CD4-positive, alpha-beta T cell treated with Interleukin-10 for 1 hour (primary cell): ENCODE measurements around the gene SSR1.

ENCODE experiments used
- DNase-seq: peaks from one replicate; pipeline ENCODE4 v3.0.0-alpha.2; 2020

SSR1 gene

DNA sequence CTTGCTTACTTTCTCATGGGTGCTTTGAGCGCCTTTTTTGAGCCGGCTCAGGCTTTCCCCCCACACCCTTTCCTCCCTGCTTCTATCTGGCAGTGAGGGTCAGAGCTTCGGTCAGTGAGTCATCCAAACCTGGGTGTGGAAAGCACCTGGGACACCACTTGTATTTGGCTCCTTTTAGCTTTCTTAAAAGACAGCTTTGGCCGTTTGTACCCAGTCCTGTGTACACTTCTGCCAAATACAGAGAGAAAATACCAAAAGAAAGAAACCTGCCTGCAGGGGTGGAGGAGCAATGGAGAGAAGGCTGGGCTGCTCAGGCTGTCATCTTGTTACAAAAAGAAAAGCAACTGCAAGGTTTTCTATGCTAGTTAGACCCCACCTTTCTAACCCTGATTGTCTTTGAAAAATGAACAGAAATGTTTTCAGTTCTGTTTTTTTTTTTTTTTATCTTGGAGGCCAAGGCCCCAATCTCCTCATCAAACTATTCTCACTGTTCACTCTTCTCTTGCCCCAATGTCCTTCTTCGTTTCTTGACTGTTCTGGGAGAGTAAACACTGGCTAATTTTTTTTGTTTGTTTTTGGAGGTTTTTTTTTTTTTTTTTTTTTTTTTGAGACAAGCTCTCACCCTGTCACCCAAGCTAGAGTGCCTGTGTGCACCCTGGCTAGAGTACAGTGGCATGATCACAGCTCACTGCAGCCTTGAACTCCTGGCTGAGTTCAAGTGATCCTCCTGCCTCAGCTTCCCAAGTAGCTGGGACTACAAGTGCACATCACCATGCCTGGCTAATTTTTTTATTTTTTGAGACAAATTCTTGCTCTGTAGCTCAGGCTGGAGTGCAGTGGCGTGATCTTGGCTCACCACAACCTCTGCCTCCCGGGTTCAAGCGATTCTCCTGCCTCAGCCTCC lies 76.4 kb downstream of the SSR1 start:
- DNase-seq: no peak

DNA sequence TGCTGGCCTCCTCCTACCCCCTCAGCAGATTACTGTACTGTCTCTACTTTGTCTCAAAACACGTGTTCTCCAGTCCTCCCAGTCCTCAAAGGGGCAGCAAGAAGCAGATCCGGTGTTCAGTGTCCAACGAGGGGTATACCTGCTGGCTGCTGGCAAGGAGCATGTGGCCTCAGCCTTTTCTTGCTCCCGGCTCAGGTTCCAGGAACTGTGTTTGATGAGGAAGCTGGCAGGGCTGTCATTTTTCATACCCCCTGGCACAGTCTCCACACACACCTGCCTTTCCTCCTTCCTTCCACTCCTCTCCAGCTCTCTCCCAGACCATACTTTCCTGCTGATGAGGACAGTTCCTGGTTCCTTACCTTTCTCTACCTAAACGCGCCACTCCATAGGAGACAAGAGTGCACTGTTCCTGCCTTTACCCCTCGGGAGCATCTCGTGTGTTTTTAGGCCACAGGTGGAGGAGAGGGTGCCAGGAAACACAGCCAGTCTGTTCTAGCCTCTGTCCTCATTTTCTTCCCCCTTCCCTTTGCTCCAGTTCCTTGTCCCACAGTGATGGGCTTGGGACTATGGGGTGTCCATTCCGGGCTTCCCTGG lies 77.2 kb downstream of the SSR1 start:
- DNase-seq: no peak

DNA sequence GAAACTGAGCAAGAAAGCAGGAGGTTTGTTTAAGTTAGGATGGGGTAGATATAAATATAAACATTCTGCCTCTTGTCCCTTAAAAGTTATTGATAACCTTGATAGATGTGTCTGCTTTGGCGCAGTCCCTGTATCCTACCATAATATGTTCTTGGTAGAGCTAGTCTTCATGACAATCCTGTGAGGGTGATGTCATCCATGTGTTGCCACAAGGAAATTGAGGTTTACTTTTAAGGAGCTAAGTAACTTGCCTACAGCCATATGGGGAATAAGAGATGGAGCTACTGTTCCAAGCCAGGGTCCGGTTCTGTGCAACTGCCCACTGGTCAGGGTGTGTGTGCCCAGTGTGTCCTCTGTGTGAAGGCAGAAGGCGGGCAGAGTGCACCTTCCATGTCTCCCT lies 78.5 kb downstream of the SSR1 start:
- no peak for DNase-seq

DNA sequence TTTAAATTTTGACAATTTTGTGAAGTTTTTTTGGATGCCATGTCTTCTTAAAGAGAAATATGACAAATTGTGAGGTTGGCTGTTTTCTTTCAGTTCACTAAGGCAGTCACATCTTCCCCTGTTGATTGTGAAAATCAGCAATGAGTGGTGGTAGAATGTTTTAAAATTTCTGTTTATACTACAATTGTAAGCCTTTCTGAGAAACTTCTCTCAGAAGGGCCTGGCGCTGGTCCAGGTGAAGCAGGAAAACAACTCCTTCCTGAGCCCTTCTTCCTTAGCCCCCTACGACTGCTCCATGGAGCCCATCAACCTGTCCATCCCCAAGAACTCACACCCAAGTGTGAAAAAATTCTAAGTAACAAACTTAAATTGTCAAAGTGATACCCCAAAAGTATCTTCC lies 80.6 kb downstream of the SSR1 start:
- DNase-seq: no peak

DNA sequence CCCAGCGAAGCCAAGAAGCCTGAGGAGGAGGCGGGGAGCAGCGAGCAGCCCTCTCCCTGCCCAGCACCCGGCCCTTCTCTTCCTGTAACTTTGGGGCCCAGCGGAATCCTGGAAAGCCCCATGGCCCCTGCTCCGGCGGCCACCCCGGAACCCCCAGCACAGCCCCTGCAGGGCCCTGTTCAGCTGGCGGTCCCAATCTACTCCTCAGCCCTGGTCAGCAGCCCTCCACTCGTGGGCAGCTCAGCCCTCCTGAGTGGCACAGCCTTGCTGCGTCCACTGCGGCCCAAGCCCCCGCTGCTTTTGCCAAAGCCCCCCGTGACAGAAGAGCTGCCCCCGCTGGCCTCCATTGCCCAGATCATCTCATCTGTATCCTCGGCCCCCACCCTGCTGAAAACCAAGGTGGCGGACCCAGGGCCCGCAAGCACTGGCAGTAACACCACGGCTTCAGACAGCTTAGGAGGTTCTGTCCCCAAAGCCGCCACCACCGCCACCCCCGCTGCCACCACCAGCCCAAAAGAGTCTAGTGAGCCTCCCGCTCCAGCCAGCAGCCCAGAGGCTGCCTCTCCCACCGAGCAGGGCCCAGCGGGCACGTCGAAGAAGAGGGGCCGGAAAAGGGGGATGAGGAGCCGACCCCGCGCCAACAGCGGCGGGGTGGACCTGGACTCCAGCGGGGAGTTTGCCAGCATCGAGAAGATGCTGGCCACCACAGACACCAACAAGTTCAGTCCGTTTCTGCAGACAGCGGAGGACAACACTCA lies 81.9 kb downstream of the SSR1 start:
- DNase-seq: no peak

DNA sequence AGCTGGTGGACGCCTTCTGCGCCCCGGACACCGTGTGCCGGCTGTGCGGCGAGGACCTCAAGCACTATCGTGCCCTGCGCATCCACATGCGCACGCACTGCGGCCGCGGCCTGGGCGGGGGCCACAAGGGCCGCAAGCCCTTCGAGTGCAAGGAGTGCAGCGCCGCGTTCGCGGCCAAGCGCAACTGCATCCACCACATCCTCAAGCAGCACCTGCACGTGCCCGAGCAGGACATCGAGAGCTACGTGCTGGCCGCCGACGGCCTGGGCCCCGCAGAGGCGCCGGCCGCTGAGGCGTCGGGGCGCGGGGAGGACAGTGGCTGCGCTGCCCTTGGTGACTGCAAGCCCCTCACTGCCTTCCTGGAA lies 82.7 kb downstream of the SSR1 start:
- no peak for DNase-seq

DNA sequence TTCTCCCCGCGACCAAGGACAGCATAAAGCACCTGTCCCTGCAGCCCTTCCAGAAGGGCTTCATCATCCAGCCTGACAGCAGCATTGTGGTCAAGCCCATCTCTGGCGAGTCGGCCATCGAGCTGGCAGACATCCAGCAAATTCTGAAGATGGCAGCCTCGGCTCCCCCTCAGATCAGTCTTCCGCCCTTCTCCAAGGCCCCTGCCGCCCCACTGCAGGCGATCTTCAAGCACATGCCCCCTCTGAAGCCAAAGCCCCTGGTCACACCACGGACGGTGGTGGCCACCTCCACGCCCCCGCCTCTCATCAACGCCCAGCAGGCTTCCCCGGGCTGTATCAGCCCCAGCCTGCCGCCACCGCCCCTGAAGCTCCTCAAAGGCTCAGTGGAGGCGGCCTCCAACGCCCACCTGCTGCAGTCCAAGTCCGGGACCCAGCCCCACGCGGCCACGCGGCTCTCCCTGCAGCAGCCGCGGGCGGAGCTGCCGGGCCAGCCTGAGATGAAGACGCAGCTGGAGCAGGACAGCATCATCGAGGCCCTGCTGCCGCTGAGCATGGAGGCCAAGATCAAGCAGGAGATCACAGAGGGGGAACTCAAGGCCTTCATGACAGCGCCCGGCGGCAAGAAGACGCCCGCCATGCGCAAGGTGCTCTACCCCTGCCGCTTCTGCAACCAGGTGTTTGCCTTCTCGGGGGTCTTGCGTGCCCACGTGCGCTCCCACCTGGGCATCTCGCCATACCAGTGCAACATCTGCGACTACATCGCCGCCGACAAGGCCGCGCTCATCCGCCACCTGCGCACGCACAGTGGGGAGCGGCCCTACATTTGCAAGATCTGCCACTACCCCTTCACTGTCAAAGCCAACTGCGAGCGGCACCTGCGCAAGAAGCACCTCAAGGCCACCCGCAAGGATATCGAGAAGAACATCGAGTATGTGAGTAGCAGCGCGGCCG lies 83.3 kb downstream of the SSR1 start:
- DNase-seq: no peak

DNA sequence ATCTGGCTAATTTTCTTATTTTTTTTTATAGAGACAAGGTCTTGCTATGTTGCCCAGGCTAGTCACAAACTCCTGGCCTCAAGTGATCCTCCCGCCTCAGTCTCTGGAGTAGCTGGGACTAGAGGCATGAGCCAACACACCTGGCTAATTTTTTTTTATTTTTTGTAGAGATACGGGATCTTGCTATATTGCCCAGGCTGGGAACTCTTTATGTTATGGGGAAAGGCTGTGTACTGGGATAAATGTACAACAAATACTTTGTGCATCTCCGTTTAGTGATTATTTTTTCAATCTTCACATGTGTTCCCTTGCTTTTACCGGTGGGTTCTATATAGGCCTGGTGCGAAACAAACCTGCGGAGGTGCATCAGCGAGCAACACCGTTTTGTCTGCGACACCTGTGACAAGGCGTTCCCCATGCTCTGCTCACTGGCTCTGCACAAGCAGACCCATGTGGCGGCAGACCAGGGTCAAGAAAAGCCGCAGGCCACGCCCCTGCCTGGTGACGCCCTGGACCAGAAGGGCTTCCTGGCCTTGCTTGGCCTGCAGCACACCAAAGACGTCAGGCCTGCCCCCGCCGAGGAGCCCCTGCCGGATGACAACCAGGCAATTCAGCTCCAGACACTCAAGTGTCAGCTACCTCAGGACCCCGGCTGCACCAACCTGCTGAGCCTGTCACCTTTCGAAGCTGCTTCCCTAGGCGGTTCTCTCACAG lies 84.2 kb downstream of the SSR1 start:
- no peak for DNase-seq

DNA sequence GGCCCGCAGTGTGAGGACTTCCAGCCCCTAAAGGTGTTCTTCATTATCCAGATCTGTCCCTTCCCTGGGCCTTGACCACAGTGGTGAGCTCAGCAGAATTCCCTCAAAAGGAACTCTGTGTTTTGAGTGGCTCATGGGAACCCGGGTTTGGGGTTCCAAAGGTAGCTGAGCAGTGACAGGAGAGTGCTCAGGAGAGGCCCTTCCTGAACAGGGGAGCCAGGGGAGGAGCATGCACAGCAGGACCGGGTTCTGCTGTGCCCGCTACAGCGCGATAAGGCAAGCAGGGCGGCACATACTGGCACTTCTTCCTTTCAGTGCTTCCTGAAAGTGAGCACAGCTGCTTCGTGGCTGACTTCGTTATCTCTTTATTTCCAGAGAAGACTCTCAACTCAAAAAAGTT lies 88.3 kb downstream of the SSR1 start:
- DNase-seq: no peak

DNA sequence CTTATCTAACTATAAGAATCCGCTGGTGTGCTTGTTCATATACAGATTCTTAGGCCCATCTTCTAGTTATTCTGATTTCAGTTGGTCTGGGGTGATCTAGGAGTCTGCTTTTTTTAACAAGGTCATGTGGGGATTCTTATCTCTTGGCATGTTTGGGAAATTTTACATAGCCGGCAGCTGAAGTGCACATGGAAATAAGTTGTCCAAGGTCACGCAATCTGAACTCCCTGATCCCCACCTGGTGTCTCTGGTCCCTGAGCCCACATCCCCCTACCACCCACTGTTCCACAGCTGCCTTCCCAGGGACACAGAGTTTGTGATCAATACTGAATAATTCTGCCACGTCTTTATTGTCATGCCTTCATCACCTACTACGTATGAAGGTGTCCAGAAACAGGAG lies 90.8 kb downstream of the SSR1 start:
- no peak for DNase-seq

DNA sequence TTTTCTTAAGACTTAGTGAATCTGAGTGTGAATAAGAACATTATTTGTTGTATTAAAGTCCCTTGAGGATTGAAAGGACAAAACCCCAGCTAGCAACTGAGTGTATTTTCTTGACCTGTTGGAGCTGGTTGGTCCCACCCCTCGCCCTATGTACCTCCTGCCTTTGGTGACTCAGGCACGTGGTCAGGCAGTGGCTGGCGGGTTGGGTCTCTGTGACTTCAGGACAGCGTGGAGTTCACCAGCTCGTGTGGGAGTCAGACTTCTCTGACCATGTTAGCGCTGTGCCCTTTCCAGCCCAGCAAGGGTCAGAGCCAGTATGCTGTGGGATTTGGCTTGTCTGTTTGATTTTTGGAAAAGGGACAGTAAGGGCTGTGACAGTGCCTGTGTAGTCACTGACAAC lies 93.7 kb downstream of the SSR1 start:
- no peak for DNase-seq

DNA sequence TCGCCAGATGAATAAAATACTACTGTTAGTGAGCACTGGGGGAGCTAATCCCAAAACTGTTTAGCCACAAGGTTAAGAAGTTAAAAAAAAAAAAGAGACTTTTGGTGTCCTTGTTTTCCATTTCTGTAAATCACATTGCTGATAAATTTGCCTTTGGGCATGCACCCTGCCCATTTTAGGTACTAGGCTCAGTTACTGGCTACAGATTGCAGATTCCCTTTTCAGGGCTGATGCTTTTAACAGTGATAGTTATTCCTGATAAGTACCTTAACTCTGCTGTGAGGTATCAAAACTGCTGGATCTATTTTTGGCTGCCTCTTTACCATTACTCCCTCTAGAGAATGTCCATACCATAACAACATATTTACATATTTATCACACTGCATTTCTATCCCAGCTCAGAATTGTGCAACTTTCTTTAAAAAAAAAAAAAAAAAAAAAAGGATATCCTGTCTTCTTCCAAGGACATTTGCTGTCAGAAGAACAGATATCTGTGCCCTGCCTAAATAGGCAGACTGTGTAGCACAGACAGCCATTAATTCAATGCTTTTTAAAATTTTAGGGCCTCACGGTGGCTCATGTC lies 94.5 kb downstream of the SSR1 start:
- no peak for DNase-seq
